Body of pancreas (tissue), 4 donors: Measurements from ENCODE around the gene BBS7.

Experiments
- POLR2A ChIP-seq, 3 donors: fragments of 450-650 bp; IDR thresholded peaks; one replicate each; pipeline ENCODE4 v1.6.1; 2016; ENCODE audit warnings: antibody characterized with exemption in 3 of 3, mild to moderate bottlenecking in 2 of 3
- TF ChIP-seq, protein P1 (sequence below), 7 experiments: fragments of 450-650 bp in 4 of 7; fragments of 200-600 bp in 3 of 7; sonication (generic) in 3 of 7; IDR thresholded peaks; one replicate each; pipeline ENCODE4 v1.5.1; 2016 to 2019; ENCODE audit warnings: antibody characterized with exemption in 7 of 7

DNA sequence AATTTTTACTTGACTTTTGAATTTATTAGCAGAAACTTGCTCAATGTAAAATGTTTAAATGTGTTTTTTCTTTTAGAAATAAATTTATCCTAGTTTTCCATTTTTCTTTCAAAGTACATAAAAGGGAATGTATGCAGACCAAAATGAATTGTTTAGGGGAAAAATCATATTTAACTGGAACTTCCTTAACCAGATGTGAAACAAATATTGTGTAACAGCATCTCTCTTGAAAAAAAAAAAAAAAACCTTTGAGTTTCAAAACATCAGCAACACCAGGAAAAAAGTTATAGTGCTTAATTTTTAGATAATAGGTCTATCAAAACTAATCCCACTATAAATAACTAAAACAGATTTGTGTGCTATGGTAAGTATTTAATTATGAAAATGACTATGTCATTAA, 32.1 kb downstream of the BBS7 start:
- no peak for TF ChIP-seq POLR2A (IDR thresholded peaks at IDR 0.05)
- TF ChIP-seq, protein P1, sequence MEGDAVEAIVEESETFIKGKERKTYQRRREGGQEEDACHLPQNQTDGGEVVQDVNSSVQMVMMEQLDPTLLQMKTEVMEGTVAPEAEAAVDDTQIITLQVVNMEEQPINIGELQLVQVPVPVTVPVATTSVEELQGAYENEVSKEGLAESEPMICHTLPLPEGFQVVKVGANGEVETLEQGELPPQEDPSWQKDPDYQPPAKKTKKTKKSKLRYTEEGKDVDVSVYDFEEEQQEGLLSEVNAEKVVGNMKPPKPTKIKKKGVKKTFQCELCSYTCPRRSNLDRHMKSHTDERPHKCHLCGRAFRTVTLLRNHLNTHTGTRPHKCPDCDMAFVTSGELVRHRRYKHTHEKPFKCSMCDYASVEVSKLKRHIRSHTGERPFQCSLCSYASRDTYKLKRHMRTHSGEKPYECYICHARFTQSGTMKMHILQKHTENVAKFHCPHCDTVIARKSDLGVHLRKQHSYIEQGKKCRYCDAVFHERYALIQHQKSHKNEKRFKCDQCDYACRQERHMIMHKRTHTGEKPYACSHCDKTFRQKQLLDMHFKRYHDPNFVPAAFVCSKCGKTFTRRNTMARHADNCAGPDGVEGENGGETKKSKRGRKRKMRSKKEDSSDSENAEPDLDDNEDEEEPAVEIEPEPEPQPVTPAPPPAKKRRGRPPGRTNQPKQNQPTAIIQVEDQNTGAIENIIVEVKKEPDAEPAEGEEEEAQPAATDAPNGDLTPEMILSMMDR (IDR thresholded peaks at IDR 0.05), result no peak
